NCI-H2107 treated with DMSO at 0.1 percent for 48 hours (cell line): ENCODE results near the gene VSIG8.
A peak's percentile ranks its signal among the peaks of the same experiment; 100 is the strongest.

Experiments used
- DNase-seq: peaks from one replicate; lab custom pipeline; 2025; ENCODE audit not compliant: unreplicated experiment; lab: John Stamatoyannopoulos, UW

VSIG8 gene

DNA sequence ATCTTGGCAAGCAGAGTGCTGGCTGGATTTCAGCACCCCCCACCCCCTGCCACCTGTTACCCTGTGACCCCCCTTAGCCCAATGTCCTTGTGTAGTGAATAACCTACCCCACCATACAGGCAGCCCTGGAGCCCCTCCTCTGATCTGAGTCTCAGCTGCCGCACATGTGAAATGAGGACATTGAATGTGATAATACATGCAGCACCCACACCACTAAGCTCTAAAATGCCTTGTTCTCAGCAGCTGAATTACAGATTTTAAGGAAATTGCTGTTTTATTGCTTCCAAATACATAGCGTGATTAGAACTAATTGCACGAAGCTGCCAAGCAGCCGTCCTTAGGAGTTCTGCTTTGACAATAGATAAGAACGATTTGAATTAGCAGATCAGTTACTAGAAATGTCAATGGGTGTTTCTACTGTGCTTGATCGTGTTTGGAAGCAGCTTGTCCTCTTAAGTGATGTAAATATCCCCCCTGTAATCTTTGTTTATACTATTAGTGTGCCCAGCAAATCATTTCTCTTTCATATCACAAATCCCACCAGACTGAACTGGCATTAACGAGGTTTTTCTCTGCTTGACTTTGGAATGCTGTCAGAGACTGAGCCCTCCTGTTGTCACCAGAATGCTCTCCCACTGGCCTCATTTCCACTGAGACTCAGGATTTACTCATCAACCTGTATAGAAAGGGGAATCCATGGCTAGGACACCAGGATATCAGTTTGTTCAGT lies 30.9 kb downstream of the VSIG8 start:
- DNase-seq, result peak; percentile 44

DNA sequence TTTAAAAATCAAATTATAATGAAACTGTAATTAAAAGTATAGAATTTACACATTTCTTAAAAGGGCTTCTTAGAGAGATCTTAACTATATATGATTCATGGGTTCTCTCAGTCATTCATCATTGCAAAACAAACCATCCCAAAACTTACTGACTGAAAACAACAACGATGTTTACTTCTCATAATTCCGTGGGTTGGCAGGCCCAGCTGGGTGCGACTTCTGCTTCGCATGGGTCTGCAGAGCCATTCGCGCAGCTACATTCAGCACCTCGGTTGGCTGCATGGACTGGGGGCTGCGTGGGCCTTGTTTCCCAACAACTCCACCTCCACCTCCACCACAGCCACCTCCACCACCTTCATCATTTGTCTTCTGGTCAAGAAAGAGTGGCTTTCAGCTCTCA lies 31.7 kb downstream of the VSIG8 start:
- no peak for DNase-seq

DNA sequence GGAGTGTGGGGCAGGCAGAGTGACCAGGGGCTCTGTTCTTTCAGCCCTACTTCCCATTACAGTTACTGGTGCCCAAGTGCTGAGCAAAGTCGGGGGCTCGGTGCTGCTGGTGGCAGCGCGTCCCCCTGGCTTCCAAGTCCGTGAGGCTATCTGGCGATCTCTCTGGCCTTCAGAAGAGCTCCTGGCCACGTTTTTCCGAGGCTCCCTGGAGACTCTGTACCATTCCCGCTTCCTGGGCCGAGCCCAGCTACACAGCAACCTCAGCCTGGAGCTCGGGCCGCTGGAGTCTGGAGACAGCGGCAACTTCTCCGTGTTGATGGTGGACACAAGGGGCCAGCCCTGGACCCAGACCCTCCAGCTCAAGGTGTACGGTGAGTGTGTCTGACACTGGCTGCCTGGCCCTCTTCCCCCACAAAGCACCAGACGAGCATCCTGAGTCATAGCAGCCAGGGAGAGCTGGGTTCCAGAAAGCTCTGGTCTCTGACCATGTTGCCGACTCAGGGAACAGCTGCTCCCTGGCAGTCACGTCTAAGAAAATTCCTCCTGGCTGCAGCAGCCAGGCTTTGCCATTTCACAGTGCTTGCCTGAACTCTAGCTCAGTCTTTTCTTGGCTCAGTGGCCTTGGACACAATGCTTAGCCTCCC lies 32.5 kb downstream of the VSIG8 start:
- no peak for DNase-seq

DNA sequence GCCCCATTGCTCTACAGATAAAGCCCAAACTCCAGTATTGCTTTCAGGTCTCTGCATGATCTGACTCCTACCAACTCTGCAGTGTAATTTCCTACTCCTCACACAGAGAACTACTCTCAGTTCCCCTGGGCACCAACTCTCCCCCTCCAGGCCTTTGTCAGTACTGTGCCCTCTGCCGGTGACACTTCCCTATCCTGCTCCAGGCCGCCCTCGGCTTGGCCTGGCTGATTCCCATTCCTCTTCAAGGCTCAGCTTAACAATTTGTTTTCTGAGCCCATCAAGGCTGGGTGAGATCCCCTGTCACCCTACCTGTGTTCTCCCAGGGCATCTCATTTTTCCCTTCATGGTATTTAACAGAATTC lies 33.2 kb downstream of the VSIG8 start:
- peak; percentile 92 for DNase-seq

DNA sequence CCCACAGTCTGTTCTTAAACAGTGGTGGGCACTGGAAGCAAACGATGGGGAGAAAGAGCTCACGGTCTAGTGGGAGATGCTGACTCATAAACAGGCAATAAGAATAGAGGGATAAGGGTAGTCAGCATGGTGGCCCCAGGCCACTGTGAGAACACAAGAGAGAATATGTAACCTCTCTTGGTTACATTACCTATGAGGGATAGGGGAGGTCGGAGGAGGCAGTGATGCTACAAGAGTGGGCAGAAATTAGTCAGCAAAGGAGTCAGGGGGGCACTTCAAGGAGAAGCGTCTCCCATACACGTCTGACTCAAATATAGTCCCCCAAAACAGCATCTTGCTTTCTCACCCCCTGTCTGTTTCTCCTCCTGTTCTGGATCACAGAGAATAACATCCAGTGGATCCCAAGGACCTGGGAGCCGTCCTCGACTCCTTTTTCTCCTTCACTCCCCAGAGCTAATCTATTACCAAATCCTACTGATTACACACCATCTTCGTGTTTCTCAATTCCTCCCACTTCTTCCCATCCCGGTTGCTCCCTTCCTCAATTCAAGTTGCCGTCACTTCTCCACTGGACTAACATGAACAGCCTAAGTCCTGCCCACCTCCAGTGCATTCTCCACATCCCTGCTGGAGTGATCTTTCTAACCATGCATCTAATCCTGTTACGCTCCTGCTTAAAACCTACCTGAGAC lies 33.7 kb downstream of the VSIG8 start:
- DNase-seq, result no peak

DNA sequence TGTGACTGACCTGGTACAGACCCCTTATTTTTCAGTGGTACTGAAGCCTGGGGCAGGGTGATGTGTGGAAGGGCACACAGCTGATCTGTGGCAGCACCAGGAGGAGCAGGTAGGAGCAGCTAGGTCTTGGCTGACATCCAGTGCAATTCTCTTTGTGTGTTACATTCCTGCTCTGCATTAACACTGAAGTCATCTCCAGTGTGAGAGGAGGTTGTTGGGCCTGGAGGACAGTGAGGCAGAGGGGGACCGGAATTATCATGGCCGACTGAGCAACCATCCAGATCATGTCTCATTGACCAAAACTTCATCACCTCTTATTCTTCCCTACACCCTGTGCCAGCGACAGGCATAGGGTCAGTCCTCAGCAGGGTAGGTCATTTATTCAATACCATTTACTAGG lies 34.3 kb downstream of the VSIG8 start:
- DNase-seq, result peak; percentile 78

DNA sequence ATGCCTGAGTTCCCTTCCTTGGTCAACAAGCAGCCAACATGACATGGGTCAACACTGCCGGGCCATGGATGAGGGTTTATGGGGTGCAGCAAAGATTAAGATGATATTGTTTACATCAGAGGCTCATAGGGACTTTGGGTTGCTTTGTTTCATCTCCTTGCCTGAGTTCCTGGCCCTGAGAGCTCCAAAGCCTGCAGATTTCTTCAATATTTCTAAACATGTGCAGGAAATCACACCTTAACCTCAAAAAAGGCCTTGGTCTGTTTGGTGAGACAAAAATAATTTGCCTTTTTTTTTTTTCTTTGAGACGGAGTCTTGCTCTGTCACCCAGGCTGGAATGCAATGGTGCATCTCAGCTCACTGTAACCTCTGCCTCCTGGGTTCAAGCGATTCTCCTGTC lies 34.9 kb downstream of the VSIG8 start:
- DNase-seq, result no peak

DNA sequence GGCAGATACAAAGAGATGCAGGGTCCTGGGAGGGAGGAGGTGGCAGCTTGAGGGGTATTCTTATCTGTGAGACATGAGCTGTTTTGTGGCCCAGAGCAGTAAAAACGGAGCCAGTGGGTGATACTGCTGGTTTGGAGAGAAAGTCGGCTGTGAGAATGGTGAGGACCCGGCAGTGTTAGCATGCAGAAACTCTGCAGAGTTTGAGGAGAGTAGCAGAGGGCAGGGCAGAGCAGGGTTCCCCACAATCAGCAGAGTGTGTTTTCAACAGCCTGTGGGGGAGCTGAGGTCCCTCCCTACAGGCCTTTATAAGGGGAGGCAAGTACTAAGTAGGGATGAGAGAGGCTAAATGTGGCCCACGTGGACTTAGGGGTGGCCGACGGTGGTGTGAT lies 35.4 kb downstream of the VSIG8 start:
- no peak for DNase-seq

DNA sequence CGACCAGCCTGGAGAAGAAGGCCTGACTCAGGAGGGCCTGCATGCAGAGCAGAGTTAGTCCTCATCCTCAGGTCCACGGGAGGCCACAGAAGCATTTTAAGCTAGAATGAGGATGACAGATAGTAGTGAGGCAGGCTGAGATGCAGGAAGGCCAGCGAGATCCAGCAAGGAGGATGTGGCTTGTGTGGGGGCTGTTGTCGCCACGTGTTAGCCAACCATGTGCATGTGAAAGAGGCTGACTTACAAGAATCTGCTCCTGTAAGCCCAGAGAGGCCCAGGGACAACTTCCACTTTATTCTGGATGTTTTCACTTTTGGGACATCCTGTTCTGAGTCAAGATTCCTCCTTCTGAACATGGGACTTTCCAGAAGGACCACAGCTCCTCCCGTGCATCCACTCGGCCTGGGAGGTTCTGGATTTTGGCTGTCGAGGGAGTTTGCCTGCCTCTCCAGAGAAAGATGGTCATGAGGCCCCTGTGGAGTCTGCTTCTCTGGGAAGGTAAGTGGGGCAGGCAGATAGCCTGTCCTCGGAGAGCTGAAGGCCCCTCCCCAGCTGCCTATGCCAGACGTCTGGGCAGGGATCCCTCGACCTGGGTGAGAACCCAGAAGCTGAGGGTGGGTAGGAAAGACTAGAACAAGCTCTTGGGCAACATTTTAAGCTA lies 35.9 kb downstream of the VSIG8 start, which contains the start of gene SLAMF8:
SLAMF8 (plus strand) TSS at position 433 of the 661 bp plus-strand sequence; CDS start at position 459, 26 bp downstream.
- no peak for DNase-seq

DNA sequence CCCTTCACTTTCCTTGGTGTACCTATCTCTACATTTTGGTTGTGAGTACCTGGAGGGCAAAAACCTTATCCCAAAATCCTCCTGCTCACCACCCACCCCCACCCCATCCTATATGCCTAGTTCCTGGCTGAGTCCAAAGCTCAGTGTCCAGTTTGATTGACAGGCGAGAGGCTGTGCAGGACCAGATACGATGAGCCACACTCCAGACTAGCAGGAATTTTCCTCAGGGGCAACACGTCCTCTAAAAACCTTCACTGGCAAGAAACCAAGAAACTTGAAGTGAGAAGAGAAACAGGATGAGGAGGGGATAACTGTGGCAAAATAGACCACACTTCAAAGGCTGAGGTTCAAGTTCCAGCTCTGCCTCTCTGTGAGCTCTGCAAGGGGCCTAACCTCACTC lies 36.9 kb downstream of the VSIG8 start:
- DNase-seq, result no peak

DNA sequence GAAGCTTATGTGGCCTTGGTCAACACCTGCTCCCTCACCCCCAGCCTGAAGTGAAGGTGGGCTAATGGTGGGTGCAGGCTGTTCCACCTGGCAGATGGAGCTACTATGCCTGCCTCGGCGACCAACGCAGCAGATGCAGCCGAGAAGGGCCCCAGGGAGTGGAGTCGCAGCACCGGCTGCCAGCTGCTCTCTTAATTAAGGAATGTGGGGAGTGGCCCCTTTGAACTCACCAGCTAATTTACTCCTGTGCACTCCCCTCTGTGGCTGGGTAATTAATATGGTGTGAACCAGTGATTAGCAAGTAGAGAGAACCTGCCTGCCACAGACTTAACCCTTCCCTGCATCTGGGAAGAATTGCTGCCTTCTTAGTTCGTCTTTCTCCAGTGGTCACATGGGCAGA lies 39.1 kb downstream of the VSIG8 start:
- peak; percentile 96 for DNase-seq

DNA sequence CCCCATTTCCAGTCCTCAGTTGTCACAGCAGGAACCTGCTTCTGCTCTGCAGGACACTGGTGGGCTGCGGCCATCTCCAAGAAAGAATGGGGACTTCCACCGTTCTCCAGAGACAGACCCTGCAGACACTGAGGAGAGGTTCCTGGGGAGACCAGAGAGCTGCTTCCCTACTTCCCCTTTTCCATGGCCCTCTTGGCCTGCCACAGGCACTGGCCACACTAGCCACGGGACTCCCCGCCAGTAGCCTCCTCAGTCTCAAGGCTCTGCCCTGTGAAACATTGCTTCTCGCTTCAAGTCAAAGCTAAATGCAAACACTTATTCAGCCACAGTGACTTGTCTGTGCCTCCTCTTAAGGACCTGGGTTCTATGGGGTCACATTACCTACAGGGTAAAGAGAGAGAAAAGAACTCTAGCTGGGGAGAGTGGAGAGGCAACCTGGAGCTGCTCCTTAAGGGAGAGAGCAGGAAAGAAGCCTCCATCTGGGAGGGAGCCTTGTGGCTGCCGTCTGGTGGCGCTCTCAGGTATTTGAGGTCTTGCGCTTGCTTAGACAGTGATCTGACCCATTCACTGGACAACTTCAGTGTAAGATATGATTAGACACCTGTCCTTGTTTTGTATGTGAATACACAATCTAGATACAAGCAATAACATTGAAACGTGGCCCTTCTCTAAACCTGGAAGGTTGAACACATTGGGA lies 41.1 kb downstream of the VSIG8 start:
- DNase-seq, result peak; percentile 68

DNA sequence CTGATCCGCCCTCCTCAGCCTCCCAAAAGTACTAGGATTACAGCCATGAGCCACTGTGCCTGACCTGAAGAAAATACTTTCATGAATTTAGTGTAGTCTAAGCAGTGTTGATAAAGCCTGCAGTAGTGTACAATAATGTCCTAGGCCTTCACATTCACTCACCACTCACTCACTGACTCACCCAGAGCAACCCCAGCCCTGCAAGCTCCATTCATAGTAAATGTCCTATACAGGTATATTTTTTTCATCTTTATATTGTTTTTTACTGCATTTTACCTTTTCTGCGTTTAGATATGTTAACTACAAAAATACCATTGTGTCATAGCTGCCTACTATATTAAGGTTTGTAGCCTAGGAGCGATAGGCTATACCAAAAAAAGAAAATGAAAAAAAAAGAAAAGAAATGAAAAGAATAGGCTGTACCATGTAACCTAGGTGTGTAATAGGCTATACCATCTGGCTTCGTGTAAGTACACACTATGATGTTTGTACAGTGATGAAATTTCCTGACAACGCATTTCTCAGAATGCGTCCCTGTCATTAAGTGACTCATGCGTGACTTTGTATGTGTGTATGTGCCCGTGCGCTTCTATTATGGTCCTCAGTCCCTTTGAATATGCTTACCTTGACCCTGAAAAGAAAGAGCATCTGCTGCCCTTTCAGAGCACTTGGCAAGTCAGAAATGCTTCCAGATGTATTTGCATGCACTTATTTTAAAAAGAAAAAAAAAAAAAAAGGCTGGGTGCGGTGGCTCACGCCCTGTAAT lies 45.0 kb downstream of the VSIG8 start:
- DNase-seq, result peak; percentile 89

DNA sequence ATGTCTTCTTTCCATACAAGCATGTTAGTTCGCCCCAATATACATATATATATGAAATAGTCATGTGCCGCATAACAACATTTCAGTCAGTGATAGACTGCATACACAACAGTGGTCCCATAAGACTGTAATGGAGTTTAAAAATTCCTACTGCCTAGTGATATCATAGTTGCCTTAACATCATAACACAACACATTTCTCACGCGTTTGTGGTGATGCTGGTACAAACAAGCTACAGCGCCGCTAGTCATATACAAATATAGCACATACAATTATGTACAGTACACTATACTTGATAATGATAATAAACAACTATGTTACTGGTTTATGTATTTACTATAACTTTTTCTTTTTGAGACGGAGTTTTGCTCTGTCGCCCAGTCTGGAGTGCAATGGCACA lies 46.5 kb downstream of the VSIG8 start:
- no peak for DNase-seq

DNA sequence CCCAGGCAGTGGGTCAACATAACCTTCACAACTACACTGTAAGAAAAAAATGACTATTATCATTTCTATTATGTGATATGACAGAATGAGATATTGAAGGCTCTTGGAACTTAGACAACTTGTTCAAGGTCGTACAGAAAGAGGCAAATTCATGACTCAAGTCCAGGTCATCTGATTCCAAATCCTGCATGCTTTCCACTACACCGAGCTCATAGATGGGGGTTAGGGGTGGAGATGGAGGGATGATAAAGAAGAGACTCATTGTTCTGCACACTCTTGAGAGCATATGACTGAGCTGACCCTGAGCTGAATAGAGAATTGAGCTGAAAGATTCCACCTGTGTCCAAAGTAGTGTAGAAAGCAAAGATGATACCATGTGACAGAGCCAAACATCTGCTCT lies 57.5 kb downstream of the VSIG8 start:
- no peak for DNase-seq
